Transverse colon (tissue), 4 donors: Measurements from ENCODE around the gene STK17A. TPM values are rescaled to one million over a fixed set of nuclear protein-coding genes. Genes with fewer than 3 reads are reported as not detected.

Experiments used
- DNase-seq: peaks from one replicate; pipeline ENCODE4 v3.0.0-alpha.2; 2019
- H3K27ac ChIP-seq, 4 donors: fragments of 200-600 bp; sonication (generic); 2 replicates each; pipeline ENCODE4 v1.5.1; 2016 to 2018; ENCODE audit warnings: inconsistent platforms in 4 of 4
- H3K27me3 ChIP-seq: fragments of 200-600 bp; sonication (generic); 2 replicates; pipeline ENCODE4 v1.5.1; 2017; ENCODE audit warnings: inconsistent platforms
- H3K36me3 ChIP-seq, 4 donors: fragments of 200-600 bp; sonication (generic); 2 replicates each; pipeline ENCODE4 v1.5.1; 2017 to 2019; ENCODE audit warnings: inconsistent platforms in 4 of 4
- H3K4me1 ChIP-seq, 4 donors: fragments of 200-600 bp; sonication (generic); 2 replicates each; pipeline ENCODE4 v1.5.1; 2017 to 2020; ENCODE audit warnings: inconsistent platforms in 4 of 4
- H3K4me3 ChIP-seq, 4 donors: fragments of 200-600 bp; sonication (generic); 1 replicate in 1 of 4; 2 replicates in 3 of 4; pipeline versions ENCODE4 v1.5.1 to v1.6.1; 2017 to 2019; ENCODE audit warnings: inconsistent platforms in 4 of 4
- H3K9me3 ChIP-seq, 2 donors: fragments of 200-600 bp; sonication (generic); 2 replicates each; pipeline ENCODE4 v1.5.1; 2017 to 2019; ENCODE audit warnings: inconsistent platforms in 2 of 2
- CTCF ChIP-seq, 5 experiments: fragments of 200-600 bp in 3 of 5; fragments of 450-650 bp in 2 of 5; sonication (generic) in 3 of 5; IDR thresholded peaks; 1 replicate in 2 of 5; 2 replicates in 3 of 5; pipeline ENCODE4 v1.5.1; 2016 to 2017; ENCODE audit warnings: antibody characterized with exemption in 5 of 5, inconsistent platforms in 3 of 5, mild to moderate bottlenecking in 2 of 5, moderate library complexity in 1 of 5
- EP300 ChIP-seq: sonication (generic); formaldehyde crosslinking; IDR thresholded peaks from one replicate; pipeline ENCODE4 v1.6.1; 2017; ENCODE audit warnings: antibody characterized with exemption, low read depth
- POLR2A ChIP-seq: fragments of 450-650 bp; IDR thresholded peaks from one replicate; pipeline ENCODE4 v1.6.1; 2016; ENCODE audit warnings: antibody characterized with exemption, mild to moderate bottlenecking, moderate library complexity
- POLR2AphosphoS5 ChIP-seq, 3 donors: sonication (generic); formaldehyde crosslinking; IDR thresholded peaks; one replicate each; pipeline ENCODE4 v1.6.1; 2016; ENCODE audit warnings: antibody characterized with exemption in 3 of 3
- WGBS, 2 donors: methylation state at CpG; one replicate each; pipeline ENCODE4 v1.1.5; 2018; ENCODE audit warnings: low coverage in 1 of 2; 5-methylcytosine and 5-hydroxymethylcytosine counted together
- in situ Hi-C, 4 donors: fragments of 200-750 bp; cut with MboI; loops; one replicate each; pipeline versions ENCODE4 v1.15.0 to v1.15.1; 2017; ENCODE audit warnings: low sequenced_read_pairs in 3 of 4, low pct_ligation_motif_present in 1 of 4, low pct_unique_long_range_greater_than_20kb in 1 of 4
- intact Hi-C: fragments of 100-400 bp; cut with DNase I; formaldehyde crosslinking; loops from one replicate; pipeline ENCODE4 v1.15.1; 2023; ENCODE audit warnings: low total_unique reads
- total RNA-seq, 4 donors: library from RNA; depleted of rRNA; stranded (reverse); fragments of >200 nt; gene quantifications; one replicate each; pipeline ENCODE4 v1.1.0, GENCODE V29; 2016

The STK17A gene
- total RNA-seq, 4 donors from 2014 or later = 6.0 to 35.7 (median 26.4) TPM

- intact Hi-C loops (no loop called here), in situ Hi-C loops (no loop called here)
- H3K4me3 ChIP-seq = no peak overlapping the region
- peaks cover 0 to 19% (median 0%) of the 10 kb centered on the region in 4 donors for H3K36me3 ChIP-seq
- H3K4me1 ChIP-seq = peaks cover 0 to 8% (median 3%) of the 10 kb centered on the region in 4 donors
- TF ChIP-seq EP300 = no peak
- TF ChIP-seq POLR2A = no peak
- TF ChIP-seq CTCF (IDR thresholded peaks at IDR 0.05) = no peak
- no peak for TF ChIP-seq POLR2AphosphoS5 (IDR thresholded peaks at IDR 0.05)
- H3K9me3 ChIP-seq = no peaks in the 10 kb centered on the region
- no peaks in the 10 kb centered on the region for H3K27me3 ChIP-seq
- WGBS, 2 donors = 54 to 66% methylated on average over 4 of the region's 4 CpGs
- DNase-seq = no peak
- H3K27ac ChIP-seq = no peak overlapping the region
Observed at GRCh38 chr7:43618073-43618472, 35.2 kb downstream of the STK17A start.

- intact Hi-C loops = no loop called here
Observed at GRCh38 chr7:43619213-43620012, 36.5 kb downstream of the STK17A start.

GRCh38 chr7:43621729-43622448 is 39.0 kb downstream of the STK17A start:
- H3K4me3 ChIP-seq = no peak overlapping the region
- no peaks in the 10 kb centered on the region for H3K9me3 ChIP-seq
- DNase-seq = no peak
- H3K27ac ChIP-seq = peak overlapping the region in 1 of 4 donors; percentile 2
- intact Hi-C loops = no loop called here
- peaks cover 0 to 20% (median 3%) of the 10 kb centered on the region in 4 donors for H3K36me3 ChIP-seq
- in situ Hi-C loops = no loop called here
- H3K4me1 ChIP-seq = peaks cover 0 to 3% (median 0%) of the 10 kb centered on the region in 4 donors
- 74 to 79% methylated on average over 5 of the region's 5 CpGs for WGBS, 2 donors
- TF ChIP-seq EP300 (no peak), CTCF (IDR thresholded peaks at IDR 0.05) (no peak), POLR2AphosphoS5 (IDR thresholded peaks at IDR 0.05) (no peak), POLR2A (no peak)
- H3K27me3 ChIP-seq = no peaks in the 10 kb centered on the region

More at GRCh38 chr7:43619213-43620012, 36.5 kb downstream of the STK17A start:
- in situ Hi-C loops = no loop called here
- peaks cover 0 to 3% (median 0%) of the 10 kb centered on the region in 4 donors for H3K4me1 ChIP-seq
- no peak overlapping the region for H3K27ac ChIP-seq
- H3K9me3 ChIP-seq = no peaks in the 10 kb centered on the region
- H3K36me3 ChIP-seq = peaks cover 0 to 21% (median under 1%) of the 10 kb centered on the region in 4 donors
- DNase-seq = no peak
- TF ChIP-seq POLR2AphosphoS5 (IDR thresholded peaks at IDR 0.05) (no peak), POLR2A (no peak), CTCF (IDR thresholded peaks at IDR 0.05) (no peak), EP300 (no peak)
- H3K27me3 ChIP-seq = no peaks in the 10 kb centered on the region
- WGBS, 2 donors = 88 to 92% methylated on average over 3 to 4 of the region's 4 CpGs
- no peak overlapping the region for H3K4me3 ChIP-seq

GRCh38 chr7:43624156-43624555 is 41.2 kb downstream of the STK17A start:
- Histone ChIP-seq H3K27me3 (no peaks in the 10 kb centered on the region), H3K9me3 (no peaks in the 10 kb centered on the region), H3K4me3 (no peak overlapping the region), H3K36me3 (peaks cover 0 to 20% (median 3%) of the 10 kb centered on the region in 4 donors), H3K27ac (no peak overlapping the region), H3K4me1 (peaks cover 0 to 3% (median 0%) of the 10 kb centered on the region in 4 donors)
- 87 to 94% methylated on average over 2 of the region's 2 CpGs for WGBS, 2 donors
- in situ Hi-C loops (no loop called here), intact Hi-C loops (no loop called here)
- DNase-seq = no peak
- no peak for TF ChIP-seq POLR2A
- no peak for TF ChIP-seq CTCF (IDR thresholded peaks at IDR 0.05)
- TF ChIP-seq EP300 = no peak
- TF ChIP-seq POLR2AphosphoS5 (IDR thresholded peaks at IDR 0.05) = no peak
